ENCODE data around the gene VWA5B2. TPM values are rescaled to one million over a fixed set of nuclear protein-coding genes. Genes with fewer than 3 reads are reported as not detected.
A peak's percentile ranks its signal among the peaks of the same experiment; 100 is the strongest.

The VWA5B2 gene
- total and polyA plus RNA-seq, 2 of the 13 experiments (the other 11 are each of a cell fraction or from before 2014, with no cell fraction given): 0.03 to 0.04 TPM

- Histone ChIP-seq H2AFZ (ENCODE audit: low read length) (peak within 1 kb of the TSS; percentile 81), H3K9ac (ENCODE audit: insufficient read depth, low read depth, low read length) (peak within 1 kb of the TSS; percentile 99), H3K27ac (ENCODE audit: extremely low read length, insufficient read depth, low read length) (peak within 1 kb of the TSS; percentile 93), H3K9me3 (ENCODE audit: low read length) (no peaks in the 10 kb centered on the region), H3K27me3 (ENCODE audit: control insufficient read depth in 1 of 2, insufficient read depth in 2 of 2, low read length in 2 of 2) (peaks cover 0 to 4% of the 10 kb centered on the region in 2 experiments; a peak in 1 of 5 replicates), H4K20me1 (ENCODE audit: insufficient read depth, low read length) (no peaks in the 10 kb centered on the region), H3K36me3 (replicated peaks in 1 of 2; ENCODE audit: control insufficient read depth in 1 of 2, insufficient read depth in 2 of 2, low read length in 2 of 2) (peaks cover 6 to 16% of the 10 kb centered on the region in 2 experiments; a peak in 4 of 5 replicates), H3K79me2 (ENCODE audit: insufficient read depth, low read length) (peaks cover 9% of the 10 kb centered on the region), H3K4me3 (replicated peaks in 1 of 3; ENCODE audit: insufficient read depth in 1 of 3, low read depth in 2 of 3, low read length in 3 of 3) (peak within 1 kb of the TSS; percentile 89 to 99 (median 97)), H3K4me2 (ENCODE audit: low read depth, low read length) (peak within 1 kb of the TSS; percentile 81), H3K4me1 (ENCODE audit: insufficient read depth, low read length) (peaks cover 20% of the 10 kb centered on the region)
- CTCF ChIA-PET (ENCODE audit: low intra/inter-chr PET ratio, low total read pairs): interaction anchor here (1.2 to 1.9 kb wide), 2 partner anchors 20 to 23 kb away, joined by 4 to 6 read pairs; partner anchors contain the start of gene VWA5B2
- 1% methylated on average over 14 of the region's 54 CpGs for WGBS (ENCODE audit: low lambda C conversion rate)
- ATAC-seq (peak; percentile 97), FAIRE-seq (peak; percentile 86), DNase-seq (ENCODE audit: low spot score) (peak; percentile 97)
- BruUV-seq (replicated peaks): TSS peak; percentile 50
- in situ Hi-C loops (cut with HindIII; ENCODE audit: extremely low pct_ligation_motif_present, low pct_unique_long_range_greater_than_20kb) (loop anchor here (5.0 kb wide), 1 partner anchor 92 kb away; the partner anchor contains the start of gene DVL3), intact Hi-C loops (cut with micrococcal nuclease; ENCODE audit: unreplicated experiment) (loop anchor here (1.0 to 10.0 kb wide), 5 partner anchors 35 to 362 kb away; partner anchors contain the start of gene ABCC5)
- POLR2A ChIA-PET: interaction anchor here (0.8 to 1.2 kb wide), 3 partner anchors 11 to 64 kb away, joined by 3 to 8 read pairs (median 4); partner anchors contain the start of genes ABCF3 and CAMK2N2
- TF ChIP-seq ZNF556 (CRISPR knock-in tag; IDR thresholded peaks at IDR 0.05; ENCODE audit: borderline replicate concordance) (no peak), ZBTB3 (CRISPR knock-in tag; IDR thresholded peaks at IDR 0.05; ENCODE audit: borderline replicate concordance, low read depth) (no peak), ZNF460 (CRISPR knock-in tag; IDR thresholded peaks at IDR 0.05; ENCODE audit: borderline replicate concordance) (no peak), ZKSCAN1 (IDR thresholded peaks at IDR 0.05; ENCODE audit: low read length) (no peak), KLF6 (CRISPR knock-in tag; IDR thresholded peaks at IDR 0.05) (0 out of 2 replicates have a peak, but pooled peaks have one; percentile 17), ZMAT3 (CRISPR knock-in tag; conservative IDR thresholded peaks at IDR 0.05) (no peak), ZNF12 (CRISPR knock-in tag; IDR thresholded peaks at IDR 0.05) (no peak), NCOA1 (CRISPR knock-in tag; IDR thresholded peaks at IDR 0.05) (no peak), GPBP1L1 (CRISPR knock-in tag; IDR thresholded peaks at IDR 0.05) (no peak), CBFB (CRISPR knock-in tag; IDR thresholded peaks at IDR 0.05) (peak; percentile 60; the same call in 1 of the 2 replicates), ZNF709 (CRISPR knock-in tag; IDR thresholded peaks at IDR 0.05) (no peak), ZNF510 (CRISPR knock-in tag; IDR thresholded peaks at IDR 0.05; ENCODE audit: low read depth) (no peak), ZNF724P (CRISPR knock-in tag; IDR thresholded peaks at IDR 0.05; ENCODE audit: borderline replicate concordance) (no peak), ELF4 (CRISPR knock-in tag; IDR thresholded peaks at IDR 0.05; ENCODE audit: borderline replicate concordance) (0 out of 2 replicates have a peak, but pooled peaks have one; percentile 4), CREBL2 (CRISPR knock-in tag; IDR thresholded peaks at IDR 0.05; ENCODE audit: borderline replicate concordance) (no peak), CAMTA2 (CRISPR knock-in tag; IDR thresholded peaks at IDR 0.05; ENCODE audit: borderline replicate concordance) (no peak), ZNF205 (CRISPR knock-in tag; IDR thresholded peaks at IDR 0.05) (no peak), ZFAT (CRISPR knock-in tag; conservative IDR thresholded peaks at IDR 0.05) (peak; percentile 76), FOXO1 (CRISPR knock-in tag; IDR thresholded peaks at IDR 0.05) (no peak), ARID2 (CRISPR knock-in tag; IDR thresholded peaks at IDR 0.05; ENCODE audit: borderline replicate concordance) (0 out of 2 replicates have a peak, but pooled peaks have one; percentile 31)
- TF ChIP-seq, protein P1, sequence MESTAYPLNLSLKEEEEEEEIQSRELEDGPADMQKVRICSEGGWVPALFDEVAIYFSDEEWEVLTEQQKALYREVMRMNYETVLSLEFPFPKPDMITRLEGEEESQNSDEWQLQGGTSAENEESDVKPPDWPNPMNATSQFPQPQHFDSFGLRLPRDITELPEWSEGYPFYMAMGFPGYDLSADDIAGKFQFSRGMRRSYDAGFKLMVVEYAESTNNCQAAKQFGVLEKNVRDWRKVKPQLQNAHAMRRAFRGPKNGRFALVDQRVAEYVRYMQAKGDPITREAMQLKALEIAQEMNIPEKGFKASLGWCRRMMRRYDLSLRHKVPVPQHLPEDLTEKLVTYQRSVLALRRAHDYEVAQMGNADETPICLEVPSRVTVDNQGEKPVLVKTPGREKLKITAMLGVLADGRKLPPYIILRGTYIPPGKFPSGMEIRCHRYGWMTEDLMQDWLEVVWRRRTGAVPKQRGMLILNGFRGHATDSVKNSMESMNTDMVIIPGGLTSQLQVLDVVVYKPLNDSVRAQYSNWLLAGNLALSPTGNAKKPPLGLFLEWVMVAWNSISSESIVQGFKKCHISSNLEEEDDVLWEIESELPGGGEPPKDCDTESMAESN (CRISPR knock-in tag; conservative IDR thresholded peaks at IDR 0.05): peak; percentile 63; the same call in 1 of the 2 replicates
These were observed 20.2 kb downstream of the VWA5B2 start, which contains the start of gene EEF1AKMT4 for GRCh38 chr3:184249412-184250166. Gene EEF1AKMT4 (plus strand): TSS chr3:184249672. CDS start chr3:184249695, 23 bp downstream.

All from HepG2 (cell line).